B cell (primary cell): Measurements from ENCODE around the gene GJC1. TPM values are rescaled to one million over a fixed set of nuclear protein-coding genes. Genes with fewer than 3 reads are reported as not detected.

Source experiments
- ATAC-seq: fragments of 200-7000 bp; cut with Tn5 transposase; one replicate; pipeline ENCODE4 v1.10.0; 2021; ENCODE audit warnings: low read depth, mild to moderate bottlenecking, moderate number of reproducible peaks, moderate library complexity
- CTCF ChIA-PET: fragments of 350-600 bp; sonication (Branson Sonifier 250); formaldehyde crosslinking; loops from one replicate; lab custom pipeline; 2021; ENCODE audit warnings: antibody characterized with exemption, inconsistent platforms; lab: Charles Lee
- POLR2A ChIA-PET: fragments of 350-600 bp; sonication (Branson Sonifier 250); formaldehyde crosslinking; loops from one replicate; lab custom pipeline; 2021; ENCODE audit warnings: antibody characterized with exemption; lab: Charles Lee
- DNase-seq: peaks from one replicate; pipeline ENCODE4 v3.0.0; 2013
- H2AFZ ChIP-seq: 2 replicates; pipeline ENCODE4 v1.6.1; 2012; ENCODE audit warnings: mild to moderate bottlenecking, low read depth, low read length; ENCODE audit not compliant: insufficient read depth, poor library complexity, severe bottlenecking
- H3K27ac ChIP-seq, 2 donors: 1 replicate in 1 of 2; 2 replicates in 1 of 2; pipeline ENCODE4 v1.5.1; 2012 to 2013; ENCODE audit warnings: low read length in 2 of 2, mild to moderate bottlenecking in 2 of 2, moderate library complexity in 1 of 2
- H3K27me3 ChIP-seq, 4 experiments: fragments of 200-600 bp in 1 of 4; sonication (generic) in 1 of 4; replicated peaks in 1 of 4; 1 replicate in 2 of 4; 2 replicates in 2 of 4; pipeline versions ENCODE4 v1.6.1 to v1.7.0; 2013 to 2016; ENCODE audit warnings: low read length in 3 of 4, mild to moderate bottlenecking in 2 of 4, mixed read lengths in 1 of 4, moderate library complexity in 1 of 4; ENCODE audit not compliant: insufficient read depth in 4 of 4, control insufficient read depth in 3 of 4; ENCODE audit errors: control extremely low read depth in 1 of 4
- H3K36me3 ChIP-seq, 2 experiments: replicated peaks in 1 of 2; 1 replicate in 1 of 2; 2 replicates in 1 of 2; pipeline versions ENCODE4 v1.6.1 to v1.7.1; 2013; ENCODE audit warnings: low read length in 1 of 2; ENCODE audit not compliant: insufficient read depth in 2 of 2, control insufficient read depth in 1 of 2; ENCODE audit errors: control extremely low read depth in 1 of 2, extremely low read depth in 1 of 2
- H3K4me1 ChIP-seq, 2 donors: fragments of 200-600 bp in 1 of 2; sonication (generic) in 1 of 2; 1 replicate in 1 of 2; 2 replicates in 1 of 2; pipeline versions ENCODE4 v1.5.1 to v1.6.1; 2013 to 2017; ENCODE audit warnings: low read length in 2 of 2; ENCODE audit not compliant: control insufficient read depth in 2 of 2, insufficient read depth in 2 of 2
- H3K4me2 ChIP-seq: replicated peaks from 2 replicates; pipeline ENCODE3; 2012; ENCODE audit warnings: mild to moderate bottlenecking, low read depth, low read length; ENCODE audit not compliant: poor library complexity, severe bottlenecking
- H3K4me3 ChIP-seq, 5 experiments: fragments of 200-600 bp in 1 of 5; sonication (generic) in 1 of 5; 1 replicate in 3 of 5; 2 replicates in 2 of 5; pipeline versions ENCODE4 v1.5.1 to v1.7.0; 2011 to 2016; ENCODE audit warnings: low read length in 4 of 5, mild to moderate bottlenecking in 4 of 5, low read depth in 2 of 5, control low read depth in 1 of 5, moderate library complexity in 1 of 5; ENCODE audit not compliant: insufficient read depth in 1 of 5; ENCODE audit errors: control extremely low read depth in 1 of 5, extremely low read depth in 1 of 5
- H3K79me2 ChIP-seq: fragments of 200-600 bp; sonication (generic); one replicate; pipeline ENCODE4 v1.6.0; 2016; ENCODE audit warnings: low read length; ENCODE audit not compliant: control insufficient read depth, insufficient read depth
- H3K9ac ChIP-seq: fragments of 200-600 bp; sonication (generic); 2 replicates; pipeline ENCODE4 v1.6.1; 2017; ENCODE audit warnings: mild to moderate bottlenecking, low read length, moderate library complexity
- H3K9me3 ChIP-seq, 3 donors: one replicate each; pipeline versions ENCODE4 v1.6.1 to v1.7.1; 2013; ENCODE audit warnings: low read length in 2 of 3; ENCODE audit not compliant: control insufficient read depth in 2 of 3, insufficient read depth in 1 of 3; ENCODE audit errors: control extremely low read depth in 1 of 3
- H4K20me1 ChIP-seq: 2 replicates; pipeline ENCODE4 v1.6.0; 2012; ENCODE audit warnings: mild to moderate bottlenecking, low read length; ENCODE audit not compliant: insufficient read depth, control insufficient read depth, poor library complexity, severe bottlenecking
- H3K27ac Mint-ChIP-seq: one replicate; pipeline ENCODE4 v1.8.0; 2021; ENCODE audit warnings: mixed read lengths
- H3K27me3 Mint-ChIP-seq: one replicate; pipeline ENCODE4 v1.8.0; 2021; ENCODE audit warnings: mixed read lengths
- H3K4me1 Mint-ChIP-seq: one replicate; pipeline ENCODE4 v1.8.0; 2021; ENCODE audit warnings: mixed read lengths
- H3K4me3 Mint-ChIP-seq: one replicate; pipeline ENCODE4 v1.8.0; 2021; ENCODE audit warnings: mixed read lengths
- H3K9me3 Mint-ChIP-seq: one replicate; pipeline ENCODE4 v1.8.0; 2022; ENCODE audit warnings: mixed read lengths; ENCODE audit not compliant: insufficient read depth
- EZH2 ChIP-seq: IDR thresholded peaks from 2 replicates; pipeline ENCODE4 v1.6.1; 2012; ENCODE audit warnings: borderline replicate concordance, low read depth, mild to moderate bottlenecking, moderate library complexity, low read length; ENCODE audit not compliant: insufficient read depth, poor library complexity, severe bottlenecking
- WGBS: methylation state at CpG from one replicate; pipeline ENCODE4 v1.1.5; 2013; ENCODE audit warnings: missing lambda C conversion rate; ENCODE audit not compliant: insufficient coverage; 5-methylcytosine and 5-hydroxymethylcytosine counted together
- intact Hi-C: fragments of 100-400 bp; cut with micrococcal nuclease; formaldehyde crosslinking; loops from one replicate; pipeline ENCODE4 v1.10.0; 2022
- polyA plus RNA-seq: library from polyadenylated mRNA; depleted of rRNA; stranded (reverse); fragments of >200 nt; gene quantifications from 2 replicates; pipeline ENCODE4 v1.2.3, GENCODE V29; 2012
- total RNA-seq, 2 donors: library from RNA; stranded (reverse); fragments of 120-200 nt in 1 of 2; gene quantifications; 1 replicate in 1 of 2; 2 replicates in 1 of 2; pipeline versions ENCODE4 v1.2.3 to v1.2.4, GENCODE V29; 2013 to 2022
- TF ChIP-seq, protein P1 (sequence below): fragments of 200-600 bp; IDR thresholded peaks from one replicate; pipeline ENCODE4 v1.8.0; 2022; ENCODE audit warnings: antibody characterized with exemption, mild to moderate bottlenecking

The GJC1 gene
- total and polyA plus RNA-seq, 2 donors (not counting 1 experiment from before 2014, with no cell fraction given), result not detected

DNA sequence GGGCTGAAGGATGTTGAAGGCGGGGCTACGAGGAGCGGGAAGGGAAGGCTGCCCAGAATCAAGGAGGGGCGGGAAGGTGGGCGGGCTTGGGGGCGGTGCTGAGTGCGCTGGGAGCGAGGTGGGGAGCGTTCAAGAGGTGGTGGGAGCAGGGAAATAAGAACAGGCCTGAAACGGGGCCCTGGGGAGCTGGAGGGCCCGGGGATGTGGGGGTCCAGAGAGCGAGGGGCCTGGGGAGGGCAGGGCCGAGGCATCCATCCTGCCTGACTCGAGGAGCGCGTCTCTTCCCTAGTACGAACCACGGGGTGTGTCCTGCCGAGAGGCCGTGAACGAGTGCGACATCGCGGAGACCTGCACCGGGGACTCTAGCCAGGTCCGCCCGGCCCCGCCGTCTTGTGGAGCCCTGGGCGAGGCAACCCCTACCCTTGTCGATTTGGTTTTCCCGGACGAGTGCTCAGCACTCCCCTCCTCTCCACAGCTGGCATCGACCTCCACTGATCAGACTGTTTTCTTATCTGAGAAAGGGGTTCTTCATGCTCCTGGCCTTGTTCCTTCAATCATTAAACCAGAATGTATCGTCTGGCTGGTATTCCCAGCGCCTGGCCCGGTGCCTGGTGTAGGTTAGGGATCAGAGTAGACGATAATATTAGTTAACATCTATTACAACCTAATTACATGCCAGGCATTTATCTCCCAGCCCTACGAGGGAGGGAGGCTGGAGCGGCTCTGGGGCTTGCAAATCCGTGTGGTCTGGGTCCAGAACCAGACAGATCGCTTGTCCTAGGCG lies 54.1 kb downstream of the GJC1 start:
- peak overlapping the region in 4 of 5 experiments; percentile 53 to 70 (median 68) for H3K4me3 ChIP-seq
- DNase-seq (no peak), ATAC-seq (peak; percentile 3)
- Mint-ChIP-seq H3K9me3 (no peaks in the 10 kb centered on the region), H3K4me1 (peaks cover 22% of the 10 kb centered on the region), H3K4me3 (peak overlapping the region; percentile 92), H3K27me3 (peaks cover 8% of the 10 kb centered on the region), H3K27ac (peak overlapping the region; percentile 47)
- intact Hi-C loops, result loop anchor here (1.0 to 2.0 kb wide), 6 partner anchors 89 to 421 kb away; partner anchors contain the start of genes DCAKD and GPATCH8
- POLR2A ChIA-PET, result interaction anchor here (0.6 kb wide), 1 partner anchor 555 kb away, joined by 5 read pairs; no protein-coding TSS in a partner anchor
- no peak overlapping the region for H3K27ac ChIP-seq
- no peaks in the 10 kb centered on the region for H3K79me2 ChIP-seq
- CTCF ChIA-PET, result interaction anchor here (0.5 to 11.1 kb wide), 17 partner anchors 9 to 571 kb away, joined by 3 to 208 read pairs (median 4); partner anchors contain the start of gene ACBD4
- H3K27me3 ChIP-seq, result peaks cover 0 to 36% (median 4%) of the 10 kb centered on the region in 4 experiments
- H2AFZ ChIP-seq, result peak overlapping the region; percentile 91
- WGBS, result 11% methylated on average over 34 of the region's 43 CpGs
- peaks cover 0 to 8% (median 0%) of the 10 kb centered on the region in 3 donors for H3K9me3 ChIP-seq
- TF ChIP-seq, protein P1, sequence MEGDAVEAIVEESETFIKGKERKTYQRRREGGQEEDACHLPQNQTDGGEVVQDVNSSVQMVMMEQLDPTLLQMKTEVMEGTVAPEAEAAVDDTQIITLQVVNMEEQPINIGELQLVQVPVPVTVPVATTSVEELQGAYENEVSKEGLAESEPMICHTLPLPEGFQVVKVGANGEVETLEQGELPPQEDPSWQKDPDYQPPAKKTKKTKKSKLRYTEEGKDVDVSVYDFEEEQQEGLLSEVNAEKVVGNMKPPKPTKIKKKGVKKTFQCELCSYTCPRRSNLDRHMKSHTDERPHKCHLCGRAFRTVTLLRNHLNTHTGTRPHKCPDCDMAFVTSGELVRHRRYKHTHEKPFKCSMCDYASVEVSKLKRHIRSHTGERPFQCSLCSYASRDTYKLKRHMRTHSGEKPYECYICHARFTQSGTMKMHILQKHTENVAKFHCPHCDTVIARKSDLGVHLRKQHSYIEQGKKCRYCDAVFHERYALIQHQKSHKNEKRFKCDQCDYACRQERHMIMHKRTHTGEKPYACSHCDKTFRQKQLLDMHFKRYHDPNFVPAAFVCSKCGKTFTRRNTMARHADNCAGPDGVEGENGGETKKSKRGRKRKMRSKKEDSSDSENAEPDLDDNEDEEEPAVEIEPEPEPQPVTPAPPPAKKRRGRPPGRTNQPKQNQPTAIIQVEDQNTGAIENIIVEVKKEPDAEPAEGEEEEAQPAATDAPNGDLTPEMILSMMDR, result no peak
- no peak for TF ChIP-seq EZH2
- H3K9ac ChIP-seq, result peak overlapping the region; percentile 76
- H3K4me2 ChIP-seq, result peak overlapping the region; percentile 100
- H3K36me3 ChIP-seq, result no peaks in the 10 kb centered on the region
- no peaks in the 10 kb centered on the region for H4K20me1 ChIP-seq
- H3K4me1 ChIP-seq, result peaks cover 17 to 26% of the 10 kb centered on the region in 2 donors
